HEK293 (cell line): ENCODE results near the gene DPPA4.

Experiments used
- CTCF ChIA-PET: fragments of 350-600 bp; formaldehyde crosslinking; extraction: SDS; loops from one replicate; lab custom pipeline; 2021; ENCODE audit warnings: antibody characterized with exemption; lab: Yijun Ruan, JAX
- POLR2A ChIA-PET: fragments of 300-600 bp; formaldehyde crosslinking; extraction: SDS; loops from one replicate; lab custom pipeline; 2020; ENCODE audit warnings: antibody characterized with exemption, inconsistent platforms; lab: Yijun Ruan, JAX
- H3K27ac ChIP-seq: fragments of 200-500 bp; sonication (Bioruptor generic); 2 replicates; pipeline ENCODE4 v1.5.1; 2014; ENCODE audit warnings: low read depth, low read length, control low read depth, inconsistent platforms; ENCODE audit errors: extremely low read depth
- H3K36me3 ChIP-seq, 2 experiments: fragments of 200-500 bp in 1 of 2; sonication (Bioruptor generic) in 1 of 2; 1 replicate in 1 of 2; 2 replicates in 1 of 2; pipeline ENCODE4 v1.5.1; 2014 to 2017; ENCODE audit warnings: inconsistent platforms in 2 of 2, low read length in 2 of 2; ENCODE audit not compliant: control insufficient read depth in 2 of 2, insufficient read depth in 1 of 2
- H3K4me1 ChIP-seq: fragments of 200-500 bp; sonication (Bioruptor generic); 2 replicates; pipeline ENCODE4 v1.5.1; 2014; ENCODE audit warnings: mild to moderate bottlenecking, low read length, inconsistent platforms; ENCODE audit not compliant: control insufficient read depth, insufficient read depth
- H3K4me3 ChIP-seq: 2 replicates; pipeline ENCODE4 v1.5.1; 2011; ENCODE audit warnings: low read depth, mild to moderate bottlenecking, control low read depth, low read length, moderate library complexity
- H3K9me3 ChIP-seq: fragments of 200-500 bp; sonication (Bioruptor generic); 2 replicates; pipeline ENCODE4 v1.5.1; 2014; ENCODE audit warnings: low read depth, low read length, inconsistent platforms; ENCODE audit not compliant: control insufficient read depth, insufficient read depth
- GLI4 ChIP-seq: fragments of 450-650 bp; formaldehyde crosslinking; IDR thresholded peaks from 2 replicates; pipeline ENCODE4 v1.5.1; 2016; ENCODE audit warnings: missing biosample characterization, missing genetic modification characterization
- HIC1 ChIP-seq: fragments of 450-650 bp; formaldehyde crosslinking; IDR thresholded peaks from 2 replicates; pipeline ENCODE4 v1.5.1; 2016; ENCODE audit warnings: missing biosample characterization, missing genetic modification characterization
- HOXD13 ChIP-seq: sonication (generic); formaldehyde crosslinking; IDR thresholded peaks from 2 replicates; pipeline ENCODE4 v1.8.0; 2022; ENCODE audit warnings: missing genetic modification reagents, borderline replicate concordance
- KLF17 ChIP-seq: fragments of 450-650 bp; formaldehyde crosslinking; IDR thresholded peaks from 2 replicates; pipeline ENCODE4 v1.5.1; 2016; ENCODE audit warnings: missing biosample characterization, missing genetic modification characterization
- MYNN ChIP-seq: fragments of 450-650 bp; formaldehyde crosslinking; IDR thresholded peaks from 2 replicates; pipeline ENCODE4 v1.5.1; 2016; ENCODE audit warnings: missing biosample characterization, missing genetic modification characterization, borderline replicate concordance
- YY2 ChIP-seq: fragments of 450-650 bp; formaldehyde crosslinking; IDR thresholded peaks from 2 replicates; pipeline ENCODE4 v1.5.1; 2016; ENCODE audit warnings: missing biosample characterization, missing genetic modification characterization
- ZBTB10 ChIP-seq: fragments of 450-650 bp; formaldehyde crosslinking; IDR thresholded peaks from 2 replicates; pipeline ENCODE4 v1.5.1; 2016; ENCODE audit warnings: missing biosample characterization, missing genetic modification characterization
- ZBTB49 ChIP-seq: fragments of 450-650 bp; formaldehyde crosslinking; IDR thresholded peaks from 2 replicates; pipeline ENCODE4 v1.5.1; 2016; ENCODE audit warnings: missing biosample characterization, missing genetic modification characterization, low read depth
- ZNF133 ChIP-seq: fragments of 450-650 bp; formaldehyde crosslinking; IDR thresholded peaks from 2 replicates; pipeline ENCODE4 v1.5.1; 2016; ENCODE audit warnings: missing biosample characterization, missing genetic modification characterization
- ZNF169 ChIP-seq: fragments of 450-650 bp; formaldehyde crosslinking; IDR thresholded peaks from 2 replicates; pipeline ENCODE4 v1.5.1; 2016; ENCODE audit warnings: missing biosample characterization, missing genetic modification characterization
- ZNF19 ChIP-seq: fragments of 450-650 bp; formaldehyde crosslinking; IDR thresholded peaks from 2 replicates; pipeline ENCODE4; 2016; ENCODE audit warnings: missing biosample characterization, missing genetic modification characterization, low read depth
- ZNF202 ChIP-seq: fragments of 450-650 bp; formaldehyde crosslinking; IDR thresholded peaks from 2 replicates; pipeline ENCODE4 v1.5.1; 2016; ENCODE audit warnings: missing biosample characterization, missing genetic modification characterization, borderline replicate concordance
- ZNF24 ChIP-seq: fragments of 450-650 bp; formaldehyde crosslinking; IDR thresholded peaks from 2 replicates; pipeline ENCODE4 v1.5.1; 2016; ENCODE audit warnings: missing biosample characterization, missing genetic modification characterization
- ZNF362 ChIP-seq: fragments of 450-650 bp; formaldehyde crosslinking; IDR thresholded peaks from 2 replicates; pipeline ENCODE4 v1.5.1; 2016; ENCODE audit warnings: missing biosample characterization, missing genetic modification characterization
- ZNF37A ChIP-seq: fragments of 450-650 bp; IDR thresholded peaks from 2 replicates; pipeline ENCODE4 v1.5.1; 2018; ENCODE audit warnings: missing biosample characterization, missing genetic modification characterization
- ZNF391 ChIP-seq: fragments of 450-650 bp; formaldehyde crosslinking; IDR thresholded peaks from 2 replicates; pipeline ENCODE4 v1.5.1; 2016; ENCODE audit warnings: low read depth, missing biosample characterization, missing genetic modification characterization, borderline replicate concordance
- ZNF555 ChIP-seq: fragments of 450-650 bp; formaldehyde crosslinking; conservative IDR thresholded peaks from 2 replicates; pipeline ENCODE4 v1.5.1; 2017; ENCODE audit warnings: missing biosample characterization, mild to moderate bottlenecking, missing genetic modification characterization, inconsistent platforms
- ZNF626 ChIP-seq: fragments of 450-650 bp; sonication (Bioruptor Pico); formaldehyde crosslinking; IDR thresholded peaks from 2 replicates; pipeline ENCODE4 v1.5.1; 2018; ENCODE audit warnings: missing biosample characterization, missing genetic modification characterization, inconsistent platforms
- ZNF645 ChIP-seq: fragments of 450-650 bp; formaldehyde crosslinking; IDR thresholded peaks from 2 replicates; pipeline ENCODE4; 2016; ENCODE audit warnings: missing biosample characterization, missing genetic modification characterization
- ZNF677 ChIP-seq: fragments of 450-650 bp; IDR thresholded peaks from 2 replicates; pipeline ENCODE4 v1.5.0; 2018; ENCODE audit warnings: missing biosample characterization, mild to moderate bottlenecking, missing genetic modification characterization, moderate library complexity

The DPPA4 gene

GRCh38 chr3:109337393-109337792 is at the start of gene DPPA4:
DPPA4 (minus strand) TSS chr3:109337546; CDS start chr3:109337517, 29 bp downstream.
- ChIA-PET CTCF (no interaction called here), POLR2A (no interaction called here)
- no peaks in the 10 kb centered on the region for H3K9me3 ChIP-seq
- TF ChIP-seq ZBTB10 (tag by site-specific recombination) (no peak), ZNF133 (no peak), ZNF24 (tag by site-specific recombination) (no peak), HOXD13 (no peak), GLI4 (no peak), ZNF169 (tag by site-specific recombination) (no peak), ZNF645 (tag by site-specific recombination) (no peak), ZNF37A (tag by site-specific recombination) (no peak), MYNN (no peak), ZNF362 (tag by site-specific recombination) (no peak), ZNF19 (no peak), ZNF391 (tag by site-specific recombination) (no peak), HIC1 (tag by site-specific recombination) (no peak), ZNF626 (no peak), ZNF202 (tag by site-specific recombination) (no peak), ZNF555 (tag by site-specific recombination) (no peak), KLF17 (tag by site-specific recombination) (no peak), YY2 (tag by site-specific recombination) (no peak), ZBTB49 (tag by site-specific recombination) (no peak), ZNF677 (no peak)
- no peak within 1 kb of the TSS for H3K4me3 ChIP-seq
- H3K27ac ChIP-seq, result no peak within 1 kb of the TSS
- no peaks in the 10 kb centered on the region for H3K36me3 ChIP-seq
- no peaks in the 10 kb centered on the region for H3K4me1 ChIP-seq
